Measurements from ENCODE around the gene SVOP.

Gene SVOP

GRCh38 chr12:108972358-108972757 is 48.5 kb downstream of the SVOP start:
- no peak for DNase-seq

- no peak for DNase-seq
Measured at GRCh38 chr12:108969622-108970021, 51.2 kb downstream of the SVOP start.

- no peak for DNase-seq
Measured at GRCh38 chr12:108967869-108968540, 52.9 kb downstream of the SVOP start.

- no peak for DNase-seq
Measured at GRCh38 chr12:108966378-108967151, 54.3 kb downstream of the SVOP start.

GRCh38 chr12:108965886-108966285 is 55.0 kb downstream of the SVOP start:
- DNase-seq = no peak

- no peak for DNase-seq
Measured at GRCh38 chr12:108964371-108965352, 56.2 kb downstream of the SVOP start.

- DNase-seq = no peak
Measured at GRCh38 chr12:108962256-108962655, 58.6 kb downstream of the SVOP start.

GRCh38 chr12:108959748-108960655 is 60.9 kb downstream of the SVOP start:
- DNase-seq = no peak

GRCh38 chr12:108955225-108955835 is 65.5 kb downstream of the SVOP start:
- no peak for DNase-seq

- DNase-seq = no peak
Measured at GRCh38 chr12:108950991-108951739, 69.7 kb downstream of the SVOP start.

- DNase-seq = no peak
Measured at GRCh38 chr12:108949976-108950375, 70.9 kb downstream of the SVOP start.

- no peak for DNase-seq
Measured at GRCh38 chr12:108948367-108948766, 72.5 kb downstream of the SVOP start.

GRCh38 chr12:108947097-108947496 is 73.8 kb downstream of the SVOP start:
- DNase-seq = no peak

GRCh38 chr12:108940138-108940537 is 80.7 kb downstream of the SVOP start:
- no peak for DNase-seq

- DNase-seq = no peak
Measured at GRCh38 chr12:108939594-108939993, 81.3 kb downstream of the SVOP start.

- DNase-seq = no peak
Measured at GRCh38 chr12:108938247-108938924, 82.5 kb downstream of the SVOP start.

GRCh38 chr12:108935159-108935763 is 85.6 kb downstream of the SVOP start:
- DNase-seq = no peak

- DNase-seq = no peak
Measured at GRCh38 chr12:108933949-108934348, 86.9 kb downstream of the SVOP start.

GRCh38 chr12:108930756-108931155 is 90.1 kb downstream of the SVOP start:
- DNase-seq = no peak

- DNase-seq = no peak
Measured at GRCh38 chr12:108930155-108930554, 90.7 kb downstream of the SVOP start.
